ENCODE data around the gene DEFB128. TPM values are rescaled to one million over a fixed set of nuclear protein-coding genes. Genes with fewer than 3 reads are reported as not detected.
"Not testable (repeated sequence)": the region's sequence is repeated elsewhere in the genome, so short reads cannot be mapped to it uniquely, and the experiment has no call there.

The DEFB128 gene
- not detected for total RNA-seq
- polyA plus RNA-seq = not detected

GRCh38 chr20:189611-190010 is at the start of gene DEFB128:
Gene DEFB128, minus strand, starts transcription at chr20:189711. Its CDS starts 88 bp downstream, at chr20:189623.
- no peak within 1 kb of the TSS for H3K4me3 ChIP-seq (ENCODE audit: low read length in 2 of 2)
- H3K36me3 ChIP-seq (ENCODE audit: insufficient read depth, low read length) = no peaks in the 10 kb centered on the region
- peaks cover 0 to 23% (median 10%) of the 10 kb centered on the region in 8 donors for H3K9me3 Mint-ChIP-seq
- peak within 1 kb of the TSS in 1 of 8 donors; percentile 21 for H3K4me3 Mint-ChIP-seq
- ChIA-PET CTCF (ENCODE audit: partially characterized antibody) (interaction anchor here (1.3 kb wide), 1 partner anchor 9 kb away, joined by 3 read pairs; no protein-coding TSS in a partner anchor), POLR2A (ENCODE audit: partially characterized antibody) (no interaction called here)
- H3K4me1 Mint-ChIP-seq = no peaks in the 10 kb centered on the region
- H3K27ac ChIP-seq (ENCODE audit: low read depth, low read length) = no peak within 1 kb of the TSS
- H3K27me3 Mint-ChIP-seq = peaks cover 24 to 25% of the 10 kb centered on the region in 2 donors
- no peak for DNase-seq
- no peaks in the 10 kb centered on the region for H3K36me3 Mint-ChIP-seq
- H3K9me3 ChIP-seq (ENCODE audit: control insufficient read depth in 1 of 2, low read length in 2 of 2) = no peaks in the 10 kb centered on the region
- intact Hi-C loops (cut with micrococcal nuclease) = no loop called here
- no peaks in the 10 kb centered on the region for H3K4me1 ChIP-seq (ENCODE audit: insufficient read depth, low read length)
- H3K27ac Mint-ChIP-seq = no peak within 1 kb of the TSS
- no peaks in the 10 kb centered on the region for H3K27me3 ChIP-seq (ENCODE audit: insufficient read depth, low read length)

- no peak for DNase-seq
- Histone ChIP-seq H3K9me3 (ENCODE audit: control insufficient read depth in 1 of 2, low read length in 2 of 2) (no peaks in the 10 kb centered on the region), H3K4me1 (ENCODE audit: insufficient read depth, low read length) (peaks cover 20% of the 10 kb centered on the region), H3K36me3 (ENCODE audit: insufficient read depth, low read length) (no peaks in the 10 kb centered on the region), H3K27ac (ENCODE audit: low read depth, low read length) (no peak overlapping the region), H3K4me3 (ENCODE audit: low read length in 2 of 2) (peak overlapping the region in 1 of 2 donors; percentile 19), H3K27me3 (ENCODE audit: insufficient read depth, low read length) (no peaks in the 10 kb centered on the region)
- Mint-ChIP-seq H3K4me3 (peak overlapping the region; percentile 68 to 82 (median 74)), H3K36me3 (no peaks in the 10 kb centered on the region), H3K27ac (peak overlapping the region in 5 of 7 donors; percentile 36 to 84 (median 77)), H3K4me1 (peaks cover 9 to 26% (median 16%) of the 10 kb centered on the region in 4 donors), H3K27me3 (peaks cover 0 to 3% of the 10 kb centered on the region in 2 donors), H3K9me3 (no peaks in the 10 kb centered on the region)
- CTCF ChIA-PET (ENCODE audit: partially characterized antibody) = interaction anchor here (1.0 to 1.2 kb wide), 3 partner anchors 12 to 93 kb away, joined by 3 to 6 read pairs (median 4); no protein-coding TSS in a partner anchor
- POLR2A ChIA-PET (ENCODE audit: partially characterized antibody) = no interaction called here
- intact Hi-C loops (cut with micrococcal nuclease) = no loop called here
Measured at GRCh38 chr20:237929-238328, 48.4 kb upstream of the DEFB128 start.

- H3K27me3 Mint-ChIP-seq = peaks cover 0 to 3% of the 10 kb centered on the region in 2 donors
- H3K27me3 ChIP-seq (ENCODE audit: insufficient read depth, low read length) = no peaks in the 10 kb centered on the region
- intact Hi-C loops (cut with micrococcal nuclease) = no loop called here
- H3K27ac ChIP-seq (ENCODE audit: low read depth, low read length) = no peak overlapping the region
- H3K36me3 Mint-ChIP-seq = no peaks in the 10 kb centered on the region
- peaks cover 20% of the 10 kb centered on the region for H3K4me1 ChIP-seq (ENCODE audit: insufficient read depth, low read length)
- H3K36me3 ChIP-seq (ENCODE audit: insufficient read depth, low read length) = no peaks in the 10 kb centered on the region
- peaks cover 9 to 26% (median 16%) of the 10 kb centered on the region in 4 donors for H3K4me1 Mint-ChIP-seq
- CTCF ChIA-PET (ENCODE audit: partially characterized antibody) = interaction anchor here (1.0 to 1.2 kb wide), 3 partner anchors 11 to 93 kb away, joined by 3 to 6 read pairs (median 4); no protein-coding TSS in a partner anchor
- no peak for DNase-seq
- H3K4me3 ChIP-seq (ENCODE audit: low read length in 2 of 2) = peak overlapping the region in 1 of 2 donors; percentile 19
- POLR2A ChIA-PET (ENCODE audit: partially characterized antibody) = interaction anchor here (1.0 kb wide), 1 partner anchor 10 kb away, joined by 5 read pairs; no protein-coding TSS in a partner anchor
- H3K9me3 ChIP-seq (ENCODE audit: control insufficient read depth in 1 of 2, low read length in 2 of 2) = no peaks in the 10 kb centered on the region
- H3K27ac Mint-ChIP-seq = peak overlapping the region in 6 of 7 donors; percentile 36 to 84 (median 76)
- H3K9me3 Mint-ChIP-seq = no peaks in the 10 kb centered on the region
- peak overlapping the region; percentile 68 to 82 (median 74) for H3K4me3 Mint-ChIP-seq
Measured at GRCh38 chr20:237489-237888, 48.0 kb upstream of the DEFB128 start.

GRCh38 chr20:235891-236290 is 46.4 kb upstream of the DEFB128 start:
- Mint-ChIP-seq H3K4me1 (peaks cover 9 to 26% (median 16%) of the 10 kb centered on the region in 4 donors), H3K9me3 (no peaks in the 10 kb centered on the region), H3K27me3 (no peaks in the 10 kb centered on the region), H3K27ac (peak overlapping the region in 2 of 7 donors; percentile 1 to 59), H3K36me3 (no peaks in the 10 kb centered on the region), H3K4me3 (no peak overlapping the region)
- Histone ChIP-seq H3K27me3 (ENCODE audit: insufficient read depth, low read length) (no peaks in the 10 kb centered on the region), H3K36me3 (ENCODE audit: insufficient read depth, low read length) (no peaks in the 10 kb centered on the region), H3K4me1 (ENCODE audit: insufficient read depth, low read length) (peaks cover 20% of the 10 kb centered on the region), H3K4me3 (ENCODE audit: low read length in 2 of 2) (no peak overlapping the region), H3K9me3 (ENCODE audit: control insufficient read depth in 1 of 2, low read length in 2 of 2) (no peaks in the 10 kb centered on the region), H3K27ac (ENCODE audit: low read depth, low read length) (no peak overlapping the region)
- DNase-seq = no peak
- ChIA-PET CTCF (ENCODE audit: partially characterized antibody) (no interaction called here), POLR2A (ENCODE audit: partially characterized antibody) (no interaction called here)
- intact Hi-C loops (cut with micrococcal nuclease) = no loop called here

DNA sequence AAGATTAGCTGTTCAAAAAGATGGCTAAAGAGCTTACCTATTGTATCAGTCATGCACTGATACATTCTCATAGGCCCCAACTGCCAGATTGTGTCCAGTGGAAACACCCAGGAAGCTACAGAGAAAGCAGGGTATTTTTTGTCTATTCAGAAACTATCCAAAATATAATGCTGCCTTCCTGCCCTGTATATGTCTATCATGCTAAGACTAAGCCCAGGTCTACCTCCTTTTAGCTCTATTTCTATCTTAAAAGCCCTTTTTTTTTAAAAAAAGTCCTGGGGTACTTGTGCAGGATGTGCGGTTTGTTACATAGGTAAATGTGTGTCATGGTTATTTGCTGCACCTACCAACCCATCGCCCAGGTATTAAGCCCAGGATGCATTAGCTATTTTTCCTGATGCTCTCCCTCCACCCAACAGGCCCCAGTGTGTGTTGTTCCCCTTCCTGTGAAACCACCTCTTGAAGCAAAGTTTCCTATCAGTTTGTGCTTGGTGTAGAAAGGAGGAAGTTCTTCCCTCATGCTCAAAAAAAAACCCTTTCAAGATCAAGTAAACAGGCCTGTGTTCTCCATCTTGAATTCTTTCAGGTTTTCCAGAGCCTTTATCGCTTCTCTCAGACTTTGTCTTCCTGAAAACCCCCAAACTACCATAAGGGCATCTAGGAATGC is 38.1 kb upstream of the DEFB128 start:
- Histone ChIP-seq H3K27ac (ENCODE audit: low read depth, low read length) (no peak overlapping the region), H3K4me3 (ENCODE audit: low read length in 2 of 2) (no peak overlapping the region), H3K36me3 (ENCODE audit: insufficient read depth, low read length) (no peaks in the 10 kb centered on the region), H3K9me3 (ENCODE audit: control insufficient read depth in 1 of 2, low read length in 2 of 2) (no peaks in the 10 kb centered on the region), H3K27me3 (ENCODE audit: insufficient read depth, low read length) (no peaks in the 10 kb centered on the region), H3K4me1 (ENCODE audit: insufficient read depth, low read length) (peaks cover 10% of the 10 kb centered on the region)
- intact Hi-C loops (cut with micrococcal nuclease) = no loop called here
- Mint-ChIP-seq H3K4me3 (no peak overlapping the region), H3K27me3 (peaks cover 6 to 8% of the 10 kb centered on the region in 2 donors), H3K4me1 (peaks cover 4 to 18% (median 13%) of the 10 kb centered on the region in 4 donors), H3K36me3 (no peaks in the 10 kb centered on the region), H3K27ac (peak overlapping the region in 6 of 7 donors; percentile 14 to 70 (median 44)), H3K9me3 (peaks cover 0 to 5% (median 0%) of the 10 kb centered on the region in 8 donors)
- POLR2A ChIA-PET (ENCODE audit: partially characterized antibody) = interaction anchor here (0.9 to 1.3 kb wide), 3 partner anchors 10 to 98 kb away, joined by 3 to 5 read pairs (median 4); partner anchors contain the start of genes SOX12 and ZCCHC3
- CTCF ChIA-PET (ENCODE audit: partially characterized antibody) = interaction anchor here (1.1 to 1.3 kb wide), 2 partner anchors 11 to 39 kb away, joined by 3 to 4 read pairs; no protein-coding TSS in a partner anchor
- DNase-seq = peak in 1 of 5 donors; percentile 10

DNA sequence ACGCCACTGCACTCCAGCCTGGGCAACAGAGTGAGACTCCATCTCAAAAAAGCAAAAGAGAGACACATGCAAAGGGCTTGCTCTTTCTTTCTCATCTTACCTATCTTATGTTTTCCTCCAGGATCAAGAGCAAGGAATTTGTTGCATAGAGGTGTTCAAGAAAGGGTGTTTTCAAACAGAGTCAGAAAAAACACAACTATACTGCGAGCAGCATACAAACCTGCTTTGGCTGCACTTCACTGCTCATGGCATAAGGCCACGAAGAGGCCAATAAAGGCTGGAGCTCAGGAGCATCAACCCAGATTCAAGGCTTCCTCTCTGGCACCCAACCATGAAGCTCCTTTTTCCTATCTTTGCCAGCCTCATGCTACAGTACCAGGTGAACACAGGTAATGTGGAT is 37.4 kb upstream of the DEFB128 start, which contains the start of gene DEFB129:
Gene DEFB129, plus strand, starts transcription at position 301 of the 400 bp plus-strand sequence. Its CDS starts 31 bp downstream, at position 332.
- Histone ChIP-seq H3K4me1 (ENCODE audit: insufficient read depth, low read length) (peaks cover 10% of the 10 kb centered on the region), H3K36me3 (ENCODE audit: insufficient read depth, low read length) (no peaks in the 10 kb centered on the region), H3K27me3 (ENCODE audit: insufficient read depth, low read length) (no peaks in the 10 kb centered on the region), H3K27ac (ENCODE audit: low read depth, low read length) (no peak within 1 kb of the TSS), H3K9me3 (ENCODE audit: control insufficient read depth in 1 of 2, low read length in 2 of 2) (no peaks in the 10 kb centered on the region), H3K4me3 (ENCODE audit: low read length in 2 of 2) (no peak within 1 kb of the TSS)
- H3K4me1 Mint-ChIP-seq = peaks cover 4 to 18% (median 13%) of the 10 kb centered on the region in 4 donors
- H3K36me3 Mint-ChIP-seq = no peaks in the 10 kb centered on the region
- peaks cover 6 to 8% of the 10 kb centered on the region in 2 donors for H3K27me3 Mint-ChIP-seq
- H3K9me3 Mint-ChIP-seq = peaks cover 0 to 5% (median 0%) of the 10 kb centered on the region in 8 donors
- DNase-seq = no peak
- H3K27ac Mint-ChIP-seq = peak within 1 kb of the TSS in 6 of 7 donors; percentile 14 to 70 (median 44)
- no peak within 1 kb of the TSS for H3K4me3 Mint-ChIP-seq
- intact Hi-C loops (cut with micrococcal nuclease) = no loop called here
- CTCF ChIA-PET (ENCODE audit: partially characterized antibody) = interaction anchor here (1.1 to 1.3 kb wide), 2 partner anchors 11 to 39 kb away, joined by 3 to 4 read pairs; no protein-coding TSS in a partner anchor
- POLR2A ChIA-PET (ENCODE audit: partially characterized antibody) = interaction anchor here (1.1 to 1.3 kb wide), 2 partner anchors 10 to 70 kb away, joined by 3 to 5 read pairs; partner anchors contain the start of gene ZCCHC3

DNA sequence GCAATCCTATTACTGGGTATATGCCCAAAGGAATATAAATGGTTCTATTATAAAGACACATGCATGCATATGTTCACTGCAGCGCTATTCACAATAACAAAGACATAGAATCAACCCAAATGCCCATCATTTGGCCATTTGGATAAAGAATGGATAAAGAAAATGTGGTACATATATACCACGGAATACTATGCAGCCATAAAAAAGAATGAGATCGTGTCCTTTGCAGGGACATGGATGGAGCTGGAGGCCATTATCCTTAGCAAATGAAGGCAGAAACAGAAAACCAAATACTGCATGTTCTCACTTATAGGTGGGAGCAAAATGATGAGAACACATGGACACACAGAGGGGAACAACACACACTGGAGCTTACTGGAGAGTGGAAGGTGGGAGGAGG is 36.4 kb upstream of the DEFB128 start:
- peaks cover 4 to 18% (median 13%) of the 10 kb centered on the region in 4 donors for H3K4me1 Mint-ChIP-seq
- not testable (repeated sequence) for H3K9me3 Mint-ChIP-seq, H3K27ac Mint-ChIP-seq

More for the DNA sequence above, 36.4 kb upstream of the DEFB128 start:
- H3K36me3 Mint-ChIP-seq; H3K27ac ChIP-seq (ENCODE audit: low read depth, low read length); H3K27me3 ChIP-seq (ENCODE audit: insufficient read depth, low read length); POLR2A ChIA-PET (ENCODE audit: partially characterized antibody); H3K27me3 Mint-ChIP-seq; intact Hi-C loops (cut with micrococcal nuclease); DNase-seq; H3K4me3 ChIP-seq (ENCODE audit: low read length in 2 of 2); H3K36me3 ChIP-seq (ENCODE audit: insufficient read depth, low read length); H3K4me3 Mint-ChIP-seq; H3K4me1 ChIP-seq (ENCODE audit: insufficient read depth, low read length); H3K9me3 ChIP-seq (ENCODE audit: control insufficient read depth in 1 of 2, low read length in 2 of 2): not testable (repeated sequence)
- CTCF ChIA-PET (ENCODE audit: partially characterized antibody) = interaction anchor here (0.9 to 1.0 kb wide), 2 partner anchors 12 to 33 kb away, joined by 3 read pairs; no protein-coding TSS in a partner anchor
